Common myeloid progenitor, CD34-positive (primary cell): ENCODE data around the gene UNK.

Source experiments
- CTCF ChIA-PET: fragments of 350-600 bp; sonication (Branson Sonifier 250); formaldehyde crosslinking; loops from one replicate; lab custom pipeline; 2021; ENCODE audit warnings: antibody characterized with exemption; lab: Charles Lee
- POLR2A ChIA-PET: fragments of 350-600 bp; sonication (Branson Sonifier 250); formaldehyde crosslinking; loops from one replicate; lab custom pipeline; 2021; ENCODE audit warnings: antibody characterized with exemption; lab: Charles Lee
- DNase-seq, 3 donors: peaks; one replicate each; pipeline versions ENCODE4 v3.0.0 to v3.0.0-alpha.2; 2013
- H3K27ac ChIP-seq, 2 experiments: 1 replicate in 1 of 2; 2 replicates in 1 of 2; pipeline ENCODE4 v1.7.0; 2013; ENCODE audit warnings: inconsistent platforms in 2 of 2, low read length in 2 of 2, mild to moderate bottlenecking in 2 of 2, low read depth in 1 of 2, moderate library complexity in 1 of 2; ENCODE audit not compliant: severe bottlenecking in 2 of 2, insufficient read depth in 1 of 2, poor library complexity in 1 of 2
- H3K27me3 ChIP-seq, 5 experiments: replicated peaks in 2 of 5; 1 replicate in 3 of 5; 2 replicates in 2 of 5; pipeline versions ENCODE4 v1.6.1 to v1.7.0; 2013; ENCODE audit warnings: low read length in 4 of 5, mild to moderate bottlenecking in 2 of 5, moderate library complexity in 2 of 5, inconsistent platforms in 1 of 5; ENCODE audit not compliant: insufficient read depth in 5 of 5, control insufficient read depth in 4 of 5
- H3K36me3 ChIP-seq, 4 experiments: 1 replicate in 2 of 4; 2 replicates in 2 of 4; pipeline versions ENCODE4 v1.6.1 to v1.7.0; 2013; ENCODE audit warnings: low read length in 3 of 4, control low read depth in 1 of 4, mild to moderate bottlenecking in 1 of 4; ENCODE audit not compliant: control insufficient read depth in 4 of 4, insufficient read depth in 4 of 4
- H3K4me1 ChIP-seq, 4 experiments: 1 replicate in 3 of 4; 2 replicates in 1 of 4; pipeline versions ENCODE4 v1.6.1 to v1.7.1; 2013; ENCODE audit warnings: low read length in 3 of 4, mild to moderate bottlenecking in 3 of 4, control low read depth in 1 of 4, inconsistent platforms in 1 of 4, moderate library complexity in 1 of 4; ENCODE audit not compliant: control insufficient read depth in 4 of 4, insufficient read depth in 4 of 4; ENCODE audit errors: control extremely low read depth in 1 of 4
- H3K4me3 ChIP-seq, 7 experiments: 1 replicate in 4 of 7; 2 replicates in 3 of 7; pipeline versions ENCODE4 v1.5.1 to v1.7.0; 2013; ENCODE audit warnings: mild to moderate bottlenecking in 7 of 7, low read length in 6 of 7, moderate library complexity in 6 of 7, inconsistent platforms in 2 of 7, low read depth in 2 of 7, control low read depth in 1 of 7; ENCODE audit not compliant: insufficient read depth in 4 of 7, control insufficient read depth in 1 of 7; ENCODE audit errors: extremely low read depth in 1 of 7
- H3K9me3 ChIP-seq, 5 experiments: 1 replicate in 4 of 5; 2 replicates in 1 of 5; pipeline versions ENCODE4 v1.6.1 to v1.7.1; 2013; ENCODE audit warnings: low read length in 4 of 5, mild to moderate bottlenecking in 2 of 5, inconsistent platforms in 1 of 5, low read depth in 1 of 5, moderate library complexity in 1 of 5; ENCODE audit not compliant: control insufficient read depth in 4 of 5, insufficient read depth in 2 of 5; ENCODE audit errors: control extremely low read depth in 1 of 5
- WGBS: methylation state at CpG from one replicate; pipeline ENCODE4 v1.1.5; 2013; ENCODE audit not compliant: insufficient coverage; 5-methylcytosine and 5-hydroxymethylcytosine counted together

Gene UNK

GRCh38 chr17:75825748-75826370, 41.3 kb downstream of the UNK start:
- ChIA-PET POLR2A (interaction anchor here (3.7 kb wide), 1 partner anchor 48 kb away, joined by 39 read pairs; a partner anchor contains a TSS), CTCF (interaction anchor here (0.7 to 13.1 kb wide), 14 partner anchors 8 to 73 kb away, joined by 3 to 174 read pairs (median 7); partner anchors contain the start of genes GALK1 and UNC13D)
- Histone ChIP-seq H3K9me3 (no peaks in the 10 kb centered on the region), H3K4me3 (no peak overlapping the region), H3K36me3 (peaks cover 14 to 91% (median 63%) of the 10 kb centered on the region in 4 experiments), H3K27ac (peak overlapping the region in 1 of 2 experiments; percentile 12), H3K4me1 (peaks cover 2 to 55% (median 42%) of the 10 kb centered on the region in 4 experiments), H3K27me3 (no peaks in the 10 kb centered on the region)
- no peak for DNase-seq
- WGBS = 94% methylated on average over 10 of the region's 12 CpGs

GRCh38 chr17:75826561-75827307, 42.1 kb downstream of the UNK start:
- CTCF ChIA-PET = interaction anchor here (0.6 to 13.1 kb wide), 23 partner anchors 10 to 676 kb away, joined by 3 to 174 read pairs (median 5); partner anchors contain the start of genes GALK1, UNC13D and WBP2
- no peak for DNase-seq
- H3K27me3 ChIP-seq = no peaks in the 10 kb centered on the region
- H3K27ac ChIP-seq = peak overlapping the region in 1 of 2 experiments; percentile 47
- POLR2A ChIA-PET = interaction anchor here (1.3 to 4.2 kb wide), 4 partner anchors 18 to 73 kb away, joined by 4 to 39 read pairs (median 16); partner anchors contain the start of gene UNC13D
- H3K9me3 ChIP-seq = no peaks in the 10 kb centered on the region
- peaks cover 2 to 46% (median 36%) of the 10 kb centered on the region in 4 experiments for H3K4me1 ChIP-seq
- WGBS = 88% methylated on average over 11 of the region's 14 CpGs
- H3K36me3 ChIP-seq = peaks cover 14 to 89% (median 62%) of the 10 kb centered on the region in 4 experiments
- H3K4me3 ChIP-seq = peak overlapping the region in 1 of 7 experiments; percentile 24

DNA sequence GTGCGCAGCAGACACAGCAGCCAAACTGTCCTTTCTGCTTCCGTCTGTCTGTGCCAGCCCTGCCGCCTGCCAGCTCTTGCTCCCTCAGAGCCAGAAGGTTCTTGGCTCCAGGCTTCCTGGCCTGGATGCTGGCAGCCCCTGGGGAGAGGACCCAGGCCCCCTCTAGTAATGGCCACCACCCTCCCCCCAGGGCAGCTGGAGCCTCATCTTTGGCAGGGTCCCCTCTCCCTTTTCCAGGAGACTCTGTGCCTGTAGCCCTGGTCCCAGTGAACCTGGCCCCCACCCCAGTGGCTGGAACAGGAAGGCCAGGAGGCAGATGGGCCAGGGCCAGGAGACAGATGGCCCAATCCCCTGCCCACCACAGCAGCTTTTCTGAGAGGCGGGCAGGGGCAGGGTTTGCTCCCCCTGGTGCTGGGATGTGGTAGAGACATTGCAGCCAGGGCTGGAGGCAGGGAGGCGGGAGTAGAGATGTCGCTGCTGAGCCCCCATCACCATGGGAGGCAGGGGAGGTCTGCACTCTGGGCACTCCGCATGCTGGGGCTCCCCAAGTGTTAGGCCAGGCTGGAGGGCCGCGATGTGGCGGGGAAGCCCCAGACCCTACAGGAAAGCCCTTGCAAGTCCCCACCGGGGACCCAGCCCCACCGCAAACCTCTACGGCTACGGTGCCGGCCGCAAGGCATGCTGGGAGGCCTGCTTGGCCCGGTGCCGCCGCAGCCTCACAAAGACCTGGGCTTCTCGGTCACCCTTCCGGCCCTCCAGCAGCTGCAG, 42.9 kb downstream of the UNK start:
- peak; percentile 81 to 93 (median 90) for DNase-seq
- Histone ChIP-seq H3K4me1 (peaks cover 2 to 44% (median 36%) of the 10 kb centered on the region in 4 experiments), H3K27ac (peak overlapping the region in 1 of 2 experiments; percentile 47), H3K27me3 (no peaks in the 10 kb centered on the region), H3K9me3 (no peaks in the 10 kb centered on the region), H3K4me3 (peak overlapping the region in 2 of 7 experiments; percentile 24 to 40), H3K36me3 (peaks cover 14 to 89% (median 60%) of the 10 kb centered on the region in 4 experiments)
- POLR2A ChIA-PET = interaction anchor here (0.5 to 4.2 kb wide), 8 partner anchors 17 to 74 kb away, joined by 3 to 39 read pairs (median 4); partner anchors contain the start of genes GALK1 and UNC13D
- WGBS = 42% methylated on average over 20 of the region's 21 CpGs
- CTCF ChIA-PET = interaction anchor here (0.6 to 13.1 kb wide), 22 partner anchors 9 to 675 kb away, joined by 3 to 174 read pairs (median 5); partner anchors contain the start of genes GALK1, UNC13D and WBP2

- CTCF ChIA-PET = interaction anchor here (0.9 to 13.1 kb wide), 17 partner anchors 9 to 78 kb away, joined by 3 to 174 read pairs (median 6); partner anchors contain the start of genes GALK1 and UNC13D
- H3K4me3 ChIP-seq = peak overlapping the region in 1 of 7 experiments; percentile 40
- peak overlapping the region in 1 of 2 experiments; percentile 23 for H3K27ac ChIP-seq
- POLR2A ChIA-PET = interaction anchor here (0.5 to 4.2 kb wide), 9 partner anchors 16 to 75 kb away, joined by 3 to 39 read pairs (median 4); partner anchors contain the start of genes GALK1 and UNC13D
- H3K9me3 ChIP-seq = no peaks in the 10 kb centered on the region
- 43% methylated on average over 10 of the region's 11 CpGs for WGBS
- H3K4me1 ChIP-seq = peaks cover 2 to 50% (median 42%) of the 10 kb centered on the region in 4 experiments
- H3K27me3 ChIP-seq = no peaks in the 10 kb centered on the region
- DNase-seq = no peak
- peaks cover 14 to 86% (median 58%) of the 10 kb centered on the region in 4 experiments for H3K36me3 ChIP-seq
These were observed 43.4 kb downstream of the UNK start for GRCh38 chr17:75828076-75828400.

DNA sequence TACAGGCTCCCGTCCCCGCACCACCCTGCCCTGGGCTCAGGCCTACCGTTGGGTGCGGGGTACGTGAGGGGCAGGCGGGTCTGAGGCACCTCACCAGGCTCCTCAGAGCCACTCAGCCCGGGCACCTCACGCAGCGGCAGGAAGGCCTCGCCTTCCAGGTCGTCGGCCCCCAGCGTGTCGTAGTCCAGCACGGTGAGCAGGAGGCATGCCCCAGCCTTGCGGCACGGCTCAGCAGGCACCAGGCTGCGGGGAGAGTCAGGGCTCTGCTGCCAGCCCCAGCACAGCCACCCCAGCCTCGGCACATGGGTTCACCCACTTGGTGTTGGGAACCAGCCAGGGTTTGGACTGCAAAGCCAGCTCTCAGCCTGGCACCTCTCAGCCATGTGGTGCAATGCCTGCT, 44.1 kb downstream of the UNK start:
- no peak for DNase-seq
- Histone ChIP-seq H3K9me3 (no peaks in the 10 kb centered on the region), H3K36me3 (peaks cover 17 to 82% (median 58%) of the 10 kb centered on the region in 4 experiments), H3K27me3 (no peaks in the 10 kb centered on the region), H3K4me3 (no peak overlapping the region), H3K27ac (no peak overlapping the region), H3K4me1 (peaks cover 6 to 55% (median 49%) of the 10 kb centered on the region in 4 experiments)
- 93% methylated on average over 19 of the region's 19 CpGs for WGBS
- ChIA-PET CTCF (interaction anchor here (0.9 to 13.1 kb wide), 14 partner anchors 8 to 75 kb away, joined by 3 to 174 read pairs (median 5); partner anchors contain the start of genes GALK1 and UNC13D), POLR2A (interaction anchor here (0.9 to 4.2 kb wide), 4 partner anchors 16 to 64 kb away, joined by 4 to 39 read pairs (median 16); partner anchors contain the start of genes GALK1 and UNC13D)

- no peaks in the 10 kb centered on the region for H3K9me3 ChIP-seq
- CTCF ChIA-PET = interaction anchor here (0.9 to 13.1 kb wide), 18 partner anchors 11 to 82 kb away, joined by 3 to 174 read pairs (median 4); partner anchors contain the start of genes GALK1, UNC13D, UNK and WBP2
- H3K27ac ChIP-seq = no peak overlapping the region
- H3K4me1 ChIP-seq = peaks cover 7 to 62% (median 56%) of the 10 kb centered on the region in 4 experiments
- H3K27me3 ChIP-seq = no peaks in the 10 kb centered on the region
- peaks cover 20 to 82% (median 63%) of the 10 kb centered on the region in 4 experiments for H3K36me3 ChIP-seq
- no peak for DNase-seq
- no peak overlapping the region for H3K4me3 ChIP-seq
- POLR2A ChIA-PET = interaction anchor here (0.6 to 4.2 kb wide), 6 partner anchors 9 to 271 kb away, joined by 3 to 28 read pairs (median 4); partner anchors contain the start of gene UNC13D
- WGBS = 97% methylated on average over 5 of the region's 7 CpGs
These were observed 45.1 kb downstream of the UNK start for GRCh38 chr17:75829747-75830146.
